K562 (cell line): ENCODE data around the gene EXOC3. TPM values are rescaled to one million over a fixed set of nuclear protein-coding genes. Genes with fewer than 3 reads are reported as not detected.

Source experiments
- ATAC-seq: fragments of 200-7000 bp; cut with Tn5 transposase; 3 replicates; pipeline ENCODE4 v1.9.1; 2020; ENCODE audit warnings: moderate library complexity
- BruUV-seq: library from RNA; stranded (reverse); fragments of 400-500 nt; replicated peaks from 2 replicates; lab custom pipeline; 2021; lab: Mats Ljungman, UMichigan
- CTCF ChIA-PET: fragments of 300-600 bp; formaldehyde crosslinking; extraction: SDS; loops from one replicate; lab custom pipeline; 2021; ENCODE audit warnings: low intra/inter-chr PET ratio; lab: Yijun Ruan, JAX
- POLR2A ChIA-PET: fragments of 300-600, 350-650 bp; sonication (Branson Sonifier 250); formaldehyde crosslinking; extraction: SDS; loops from one replicate; lab custom pipeline; 2021; ENCODE audit warnings: antibody characterized with exemption, inconsistent platforms; lab: Yijun Ruan, JAX
- DNase-seq, 4 experiments: peaks; one replicate each; pipeline versions ENCODE4 v3.0.0 to v3.0.0-alpha.2; 2011 to 2018; ENCODE audit warnings: low spot score in 3 of 4, mixed read lengths in 3 of 4; ENCODE audit errors: extremely low read depth in 1 of 4
- FAIRE-seq: peaks from 2 replicates; lab custom pipeline; 2011; peaks lifted over from hg19 to GRCh38; lab: Jason Lieb, UNC
- H2AFZ ChIP-seq: 2 replicates; pipeline ENCODE4 v1.6.0; 2011; ENCODE audit warnings: low read depth, low read length, control low read depth, inconsistent platforms
- H3K27ac ChIP-seq: fragments of 200-600 bp; 3 replicates; pipeline ENCODE4 v1.8.0; 2011; ENCODE audit warnings: low read depth, mild to moderate bottlenecking, control low read depth, inconsistent platforms, low read length, moderate library complexity, mixed read lengths; ENCODE audit errors: extremely low read depth
- H3K27me3 ChIP-seq, 2 experiments: fragments of 300-600 bp in 1 of 2; 2 replicates in 1 of 2; 3 replicates in 1 of 2; pipeline versions ENCODE4 v1.6.0 to v1.8.0; 2011; ENCODE audit warnings: inconsistent platforms in 2 of 2, low read length in 2 of 2, mild to moderate bottlenecking in 1 of 2, mixed read lengths in 1 of 2, moderate library complexity in 1 of 2; ENCODE audit not compliant: control insufficient read depth in 2 of 2, insufficient read depth in 2 of 2
- H3K36me3 ChIP-seq: fragments of 300-600 bp; 3 replicates; pipeline ENCODE4 v1.8.0; 2011; ENCODE audit warnings: mild to moderate bottlenecking, low read length, inconsistent platforms; ENCODE audit not compliant: control insufficient read depth, insufficient read depth
- H3K4me1 ChIP-seq, 2 experiments: fragments of 200-600 bp in 1 of 2; replicated peaks in 1 of 2; 2 replicates in 1 of 2; 3 replicates in 1 of 2; pipeline versions ENCODE4 v1.5.1 to v1.8.0; 2011; ENCODE audit warnings: inconsistent platforms in 2 of 2, low read length in 2 of 2, mild to moderate bottlenecking in 1 of 2, mixed read lengths in 1 of 2, moderate library complexity in 1 of 2; ENCODE audit not compliant: control insufficient read depth in 2 of 2, insufficient read depth in 2 of 2
- H3K4me2 ChIP-seq: 2 replicates; pipeline ENCODE4 v1.6.1; 2011; ENCODE audit warnings: low read length, control low read depth, inconsistent platforms, mixed read lengths; ENCODE audit not compliant: insufficient read depth
- H3K4me3 ChIP-seq: fragments of 200-600 bp; sonication (generic), shearing (Covaris generic); 2 replicates; pipeline ENCODE4 v1.5.1; 2016; ENCODE audit warnings: control low read depth, inconsistent platforms
- H3K79me2 ChIP-seq: fragments of 200-600 bp; 3 replicates; pipeline ENCODE4 v1.8.0; 2011; ENCODE audit warnings: low read length, inconsistent platforms; ENCODE audit not compliant: control insufficient read depth, insufficient read depth
- H3K9ac ChIP-seq, 2 experiments: 2 replicates each; pipeline versions ENCODE4 v1.6.0 to v1.6.1; 2011; ENCODE audit warnings: low read depth in 2 of 2, low read length in 2 of 2, control low read depth in 1 of 2, inconsistent platforms in 1 of 2, mild to moderate bottlenecking in 1 of 2, mixed read lengths in 1 of 2; ENCODE audit not compliant: insufficient read depth in 1 of 2
- H3K9me1 ChIP-seq: one replicate; pipeline ENCODE4 v1.6.0; 2011; ENCODE audit warnings: inconsistent platforms, mild to moderate bottlenecking, low read length, moderate library complexity; ENCODE audit not compliant: control insufficient read depth, insufficient read depth
- H3K9me3 ChIP-seq: replicated peaks from 2 replicates; pipeline ENCODE4 v1.5.1; 2011; ENCODE audit warnings: low read depth, low read length, inconsistent platforms; ENCODE audit not compliant: control insufficient read depth, insufficient read depth
- H4K20me1 ChIP-seq: replicated peaks from 2 replicates; pipeline ENCODE4 v1.6.1; 2011; ENCODE audit warnings: low read length, inconsistent platforms, mixed read lengths; ENCODE audit not compliant: control insufficient read depth, insufficient read depth
- ASH1L ChIP-seq: fragments of 450-650 bp; IDR thresholded peaks from 2 replicates; pipeline ENCODE4 v1.6.1; 2018; ENCODE audit warnings: borderline replicate concordance, mild to moderate bottlenecking, low read depth; ENCODE audit not compliant: partially characterized antibody
- CTBP1 ChIP-seq: fragments of 450-650 bp; IDR thresholded peaks from 2 replicates; pipeline ENCODE4 v1.6.1; 2016; ENCODE audit warnings: borderline replicate concordance
- HBP1 ChIP-seq: fragments of 450-650 bp; formaldehyde crosslinking; IDR thresholded peaks from 2 replicates; pipeline ENCODE4 v1.4.0; 2022; ENCODE audit warnings: missing genetic modification characterization
- KHSRP ChIP-seq: fragments of 450-650 bp; IDR thresholded peaks from 2 replicates; pipeline ENCODE4 v1.6.1; 2017
- MXI1 ChIP-seq: IDR thresholded peaks from 2 replicates; pipeline ENCODE4 v1.6.1; 2011; ENCODE audit warnings: low read depth, mild to moderate bottlenecking, improper control_type of control experiment, low read length
- OTX1 ChIP-seq: fragments of 450-650 bp; formaldehyde crosslinking; IDR thresholded peaks from 2 replicates; pipeline ENCODE4 v1.4.0; 2022; ENCODE audit warnings: mild to moderate bottlenecking
- RAD21 ChIP-seq, 2 experiments: fragments of 250-450 bp in 1 of 2; fragments of 450-650 bp in 1 of 2; sonication (Bioruptor Pico) in 1 of 2; formaldehyde crosslinking in 1 of 2; IDR thresholded peaks in 1 of 2; conservative IDR thresholded peaks in 1 of 2; 2 replicates each; pipeline versions ENCODE4 v1.4.0 to v1.8.0; 2020 to 2022; ENCODE audit warnings: mild to moderate bottlenecking in 2 of 2, moderate library complexity in 1 of 2
- SUPT5H ChIP-seq: fragments of 450-650 bp; IDR thresholded peaks from 2 replicates; pipeline ENCODE4 v1.6.1; 2016
- TAF7 ChIP-seq: fragments of 450-650 bp; IDR thresholded peaks from 2 replicates; pipeline ENCODE4 v1.6.1; 2016; ENCODE audit warnings: missing genetic modification characterization, missing compliant biosample characterization
- TFAM ChIP-seq: fragments of 250-450 bp; sonication (Bioruptor Pico); conservative IDR thresholded peaks from 2 replicates; pipeline ENCODE4 v1.5.0; 2021; ENCODE audit warnings: mild to moderate bottlenecking, moderate library complexity
- XRCC3 ChIP-seq: fragments of 450-650 bp; IDR thresholded peaks from 2 replicates; pipeline ENCODE4 v1.6.1; 2017; ENCODE audit warnings: mild to moderate bottlenecking, moderate library complexity
- XRCC5 ChIP-seq: fragments of 200-400 bp; formaldehyde crosslinking; IDR thresholded peaks from 2 replicates; pipeline ENCODE4 v1.6.1; 2017; ENCODE audit warnings: low read depth, mild to moderate bottlenecking, low read length
- ZNF764 ChIP-seq: fragments of 250-450 bp; sonication (Bioruptor Pico); IDR thresholded peaks from 2 replicates; pipeline ENCODE4 v1.4.0; 2020; ENCODE audit warnings: low read depth, mild to moderate bottlenecking, moderate library complexity
- WGBS: fragments of 100-300 bp; shearing (Covaris generic); methylation state at CpG from one replicate; pipeline ENCODE4 v1.1.6; 2016; ENCODE audit warnings: low coverage, mixed read lengths; ENCODE audit not compliant: insufficient coverage; ENCODE audit errors: missing lambda C conversion rate; 5-methylcytosine and 5-hydroxymethylcytosine counted together
- in situ Hi-C: fragments of 300-500 bp; cut with MboI; formaldehyde crosslinking; loops from 4 replicates; pipeline ENCODE4 v1.15.0; 2018; ENCODE audit warnings: inconsistent platforms, mixed read lengths
- intact Hi-C: fragments of 100-400 bp; cut with micrococcal nuclease; formaldehyde crosslinking; loops from 2 replicates; pipeline ENCODE4 v1.14.2; 2022
- polyA plus RNA-seq, 8 experiments: library from polyadenylated mRNA; depleted of rRNA in 4 of 8; stranded (reverse) in 5 of 8; unstranded in 3 of 8; fragments of >200 nt; fragmentation: Nextera tagmentation in 2 of 8; fragmentation: Illumina TruSeq in 1 of 8; extraction: Ambion mirVana in 2 of 8; extraction: Trizol in 1 of 8; gene quantifications; 2 replicates each; pipeline versions ENCODE4 v1.2.1 to v1.2.3, GENCODE V29; 2011 to 2014; ENCODE audit warnings: inconsistent platforms in 1 of 8, missing spikeins in 1 of 8
- total RNA-seq, 7 experiments: library from RNA; depleted of rRNA in 6 of 7; stranded (reverse); fragments of >200 nt in 6 of 7; fragmentation: Illumina TruSeq in 2 of 7; extraction: Trizol in 2 of 7; gene quantifications; 2 replicates each; pipeline versions ENCODE4 v1.2.1 to v1.2.3, GENCODE V29; 2011 to 2021; ENCODE audit warnings: low replicate concordance in 1 of 7

EXOC3 gene
- total and polyA plus RNA-seq, 9 of the 15 experiments (the other 6 are each of a cell fraction or from before 2014, with no cell fraction given), result 1.4 to 41.9 (median 22.4) TPM

- Histone ChIP-seq H3K4me2 (no peak overlapping the region), H2AFZ (no peak overlapping the region), H3K27me3 (no peaks in the 10 kb centered on the region), H3K4me3 (no peak overlapping the region), H3K9me3 (peaks cover 6% of the 10 kb centered on the region), H4K20me1 (no peaks in the 10 kb centered on the region), H3K9ac (peak overlapping the region in 1 of 2 experiments; percentile 23; a peak in 1 of 4 replicates), H3K9me1 (no peaks in the 10 kb centered on the region), H3K27ac (no peak overlapping the region), H3K36me3 (peaks cover 89% of the 10 kb centered on the region), H3K79me2 (peaks cover 4% of the 10 kb centered on the region; the same call in 1 of the 3 replicates), H3K4me1 (peaks cover 0 to 5% of the 10 kb centered on the region in 2 experiments; a peak in 1 of 5 replicates)
- ATAC-seq (no peak), DNase-seq (no peak), FAIRE-seq (no peak)
- no TSS peak for BruUV-seq
- intact Hi-C loops (no loop called here), in situ Hi-C loops (no loop called here)
- CTCF ChIA-PET, result no interaction called here
- TF ChIP-seq ASH1L (no peak), XRCC5 (no peak), CTBP1 (no peak), ZNF764 (no peak), MXI1 (no peak), RAD21 (CRISPR knock-in tag; conservative IDR thresholded peaks at IDR 0.05 in 1 of 2, IDR thresholded peaks at IDR 0.05 in 1 of 2) (no peak), XRCC3 (no peak), KHSRP (no peak), OTX1 (CRISPR knock-in tag) (no peak), TAF7 (tag) (no peak), TFAM (CRISPR knock-in tag) (no peak), SUPT5H (no peak), HBP1 (CRISPR knock-in tag) (no peak)
- POLR2A ChIA-PET, result interaction anchor here (0.8 to 1.0 kb wide), 3 partner anchors 10 to 20 kb away, joined by 3 to 5 read pairs (median 3); no protein-coding TSS in a partner anchor
- WGBS, result 92% methylated on average over 28 of the region's 28 CpGs
Observed at GRCh38 chr5:456351-457194, 13.6 kb downstream of the EXOC3 start.
